Measurements from ENCODE around the gene THYN1.

The THYN1 gene

GRCh38 chr11:134273317-134273712, 20.2 kb upstream of the THYN1 start:
- no peak overlapping the region for H3K27ac ChIP-seq (ENCODE audit: low read depth, low read length, severe bottlenecking)
- no CpG with 5 or more reads among the region's 3 CpGs for WGBS, 2 experiments (ENCODE audit: insufficient coverage in 2 of 2)
- H3K4me3 ChIP-seq (ENCODE audit: extremely low read depth, insufficient read depth, low read length, poor library complexity, severe bottlenecking): no peak overlapping the region
- H3K4me1 ChIP-seq (ENCODE audit: control insufficient read depth, insufficient read depth, low read length, poor library complexity, severe bottlenecking): peaks cover 6% of the 10 kb centered on the region
- no peaks in the 10 kb centered on the region for H3K36me3 ChIP-seq (ENCODE audit: control insufficient read depth, insufficient read depth, low read length)
- H3K9me3 ChIP-seq (ENCODE audit: control insufficient read depth, low read length): no peaks in the 10 kb centered on the region

GRCh38 chr11:134272381-134273316, 19.5 kb upstream of the THYN1 start:
- Histone ChIP-seq H3K27ac (ENCODE audit: low read depth, low read length, severe bottlenecking) (no peak overlapping the region), H3K4me1 (ENCODE audit: control insufficient read depth, insufficient read depth, low read length, poor library complexity, severe bottlenecking) (peaks cover 6% of the 10 kb centered on the region), H3K4me3 (ENCODE audit: extremely low read depth, insufficient read depth, low read length, poor library complexity, severe bottlenecking) (no peak overlapping the region), H3K9me3 (ENCODE audit: control insufficient read depth, low read length) (no peaks in the 10 kb centered on the region), H3K36me3 (ENCODE audit: control insufficient read depth, insufficient read depth, low read length) (no peaks in the 10 kb centered on the region)
- 20 to 36% methylated on average over 14 to 16 of the region's 18 CpGs for WGBS, 2 experiments (ENCODE audit: insufficient coverage in 2 of 2)

- H3K27ac ChIP-seq (ENCODE audit: low read depth, low read length, severe bottlenecking): no peak overlapping the region
- H3K36me3 ChIP-seq (ENCODE audit: control insufficient read depth, insufficient read depth, low read length): no peaks in the 10 kb centered on the region
- 80% methylated on average over 1 of the region's 4 CpGs for WGBS, 2 experiments (ENCODE audit: insufficient coverage in 2 of 2)
- H3K9me3 ChIP-seq (ENCODE audit: control insufficient read depth, low read length): no peaks in the 10 kb centered on the region
- H3K4me1 ChIP-seq (ENCODE audit: control insufficient read depth, insufficient read depth, low read length, poor library complexity, severe bottlenecking): peaks cover 4% of the 10 kb centered on the region
- H3K4me3 ChIP-seq (ENCODE audit: extremely low read depth, insufficient read depth, low read length, poor library complexity, severe bottlenecking): no peak overlapping the region
These were observed 18.8 kb upstream of the THYN1 start for GRCh38 chr11:134271978-134272377.

- H3K4me3 ChIP-seq (ENCODE audit: extremely low read depth, insufficient read depth, low read length, poor library complexity, severe bottlenecking): no peak overlapping the region
- H3K27ac ChIP-seq (ENCODE audit: low read depth, low read length, severe bottlenecking): no peak overlapping the region
- no peaks in the 10 kb centered on the region for H3K9me3 ChIP-seq (ENCODE audit: control insufficient read depth, low read length)
- H3K4me1 ChIP-seq (ENCODE audit: control insufficient read depth, insufficient read depth, low read length, poor library complexity, severe bottlenecking): peaks cover 2% of the 10 kb centered on the region
- no peaks in the 10 kb centered on the region for H3K36me3 ChIP-seq (ENCODE audit: control insufficient read depth, insufficient read depth, low read length)
- WGBS, 2 experiments (ENCODE audit: insufficient coverage in 2 of 2): 48 to 59% methylated on average over 2 to 4 of the region's 5 CpGs
These were observed 17.1 kb upstream of the THYN1 start for GRCh38 chr11:134270250-134270714.

- Histone ChIP-seq H3K9me3 (ENCODE audit: control insufficient read depth, low read length) (no peaks in the 10 kb centered on the region), H3K4me1 (ENCODE audit: control insufficient read depth, insufficient read depth, low read length, poor library complexity, severe bottlenecking) (no peaks in the 10 kb centered on the region), H3K36me3 (ENCODE audit: control insufficient read depth, insufficient read depth, low read length) (peaks cover 10% of the 10 kb centered on the region), H3K27ac (ENCODE audit: low read depth, low read length, severe bottlenecking) (no peak overlapping the region), H3K4me3 (ENCODE audit: extremely low read depth, insufficient read depth, low read length, poor library complexity, severe bottlenecking) (no peak overlapping the region)
- 92 to 94% methylated on average over 10 to 11 of the region's 11 CpGs for WGBS, 2 experiments (ENCODE audit: insufficient coverage in 2 of 2)
These were observed 14.8 kb upstream of the THYN1 start for GRCh38 chr11:134267966-134268365.

GRCh38 chr11:134267461-134267860, 14.3 kb upstream of the THYN1 start:
- Histone ChIP-seq H3K9me3 (ENCODE audit: control insufficient read depth, low read length) (no peaks in the 10 kb centered on the region), H3K27ac (ENCODE audit: low read depth, low read length, severe bottlenecking) (no peak overlapping the region), H3K4me3 (ENCODE audit: extremely low read depth, insufficient read depth, low read length, poor library complexity, severe bottlenecking) (no peak overlapping the region), H3K4me1 (ENCODE audit: control insufficient read depth, insufficient read depth, low read length, poor library complexity, severe bottlenecking) (no peaks in the 10 kb centered on the region), H3K36me3 (ENCODE audit: control insufficient read depth, insufficient read depth, low read length) (peaks cover 15% of the 10 kb centered on the region)
- 71 to 92% methylated on average over 1 to 5 of the region's 5 CpGs for WGBS, 2 experiments (ENCODE audit: insufficient coverage in 2 of 2)

GRCh38 chr11:134266841-134267251, 13.7 kb upstream of the THYN1 start:
- Histone ChIP-seq H3K4me3 (ENCODE audit: extremely low read depth, insufficient read depth, low read length, poor library complexity, severe bottlenecking) (no peak overlapping the region), H3K36me3 (ENCODE audit: control insufficient read depth, insufficient read depth, low read length) (peaks cover 22% of the 10 kb centered on the region), H3K4me1 (ENCODE audit: control insufficient read depth, insufficient read depth, low read length, poor library complexity, severe bottlenecking) (no peaks in the 10 kb centered on the region), H3K27ac (ENCODE audit: low read depth, low read length, severe bottlenecking) (no peak overlapping the region), H3K9me3 (ENCODE audit: control insufficient read depth, low read length) (no peaks in the 10 kb centered on the region)
- 71 to 79% methylated on average over 3 of the region's 3 CpGs for WGBS, 2 experiments (ENCODE audit: insufficient coverage in 2 of 2)

GRCh38 chr11:134266440-134266839, 13.3 kb upstream of the THYN1 start:
- H3K4me1 ChIP-seq (ENCODE audit: control insufficient read depth, insufficient read depth, low read length, poor library complexity, severe bottlenecking): no peaks in the 10 kb centered on the region
- H3K27ac ChIP-seq (ENCODE audit: low read depth, low read length, severe bottlenecking): no peak overlapping the region
- no peaks in the 10 kb centered on the region for H3K9me3 ChIP-seq (ENCODE audit: control insufficient read depth, low read length)
- 87 to 100% methylated on average over 5 of the region's 5 CpGs for WGBS, 2 experiments (ENCODE audit: insufficient coverage in 2 of 2)
- H3K4me3 ChIP-seq (ENCODE audit: extremely low read depth, insufficient read depth, low read length, poor library complexity, severe bottlenecking): no peak overlapping the region
- H3K36me3 ChIP-seq (ENCODE audit: control insufficient read depth, insufficient read depth, low read length): peaks cover 26% of the 10 kb centered on the region

GRCh38 chr11:134264966-134265764, 12.0 kb upstream of the THYN1 start:
- WGBS, 2 experiments (ENCODE audit: insufficient coverage in 2 of 2): 90 to 96% methylated on average over 4 of the region's 7 CpGs
- Histone ChIP-seq H3K36me3 (ENCODE audit: control insufficient read depth, insufficient read depth, low read length) (peaks cover 37% of the 10 kb centered on the region), H3K4me1 (ENCODE audit: control insufficient read depth, insufficient read depth, low read length, poor library complexity, severe bottlenecking) (no peaks in the 10 kb centered on the region), H3K27ac (ENCODE audit: low read depth, low read length, severe bottlenecking) (no peak overlapping the region), H3K4me3 (ENCODE audit: extremely low read depth, insufficient read depth, low read length, poor library complexity, severe bottlenecking) (no peak overlapping the region), H3K9me3 (ENCODE audit: control insufficient read depth, low read length) (no peaks in the 10 kb centered on the region)

GRCh38 chr11:134261626-134262488, 8.7 kb upstream of the THYN1 start:
- peaks cover 54% of the 10 kb centered on the region for H3K36me3 ChIP-seq (ENCODE audit: control insufficient read depth, insufficient read depth, low read length)
- 88 to 94% methylated on average over 10 to 13 of the region's 14 CpGs for WGBS, 2 experiments (ENCODE audit: insufficient coverage in 2 of 2)

More at GRCh38 chr11:134261626-134262488, 8.7 kb upstream of the THYN1 start:
- no peak overlapping the region for H3K4me3 ChIP-seq (ENCODE audit: extremely low read depth, insufficient read depth, low read length, poor library complexity, severe bottlenecking)
- no peaks in the 10 kb centered on the region for H3K4me1 ChIP-seq (ENCODE audit: control insufficient read depth, insufficient read depth, low read length, poor library complexity, severe bottlenecking)
- H3K9me3 ChIP-seq (ENCODE audit: control insufficient read depth, low read length): no peaks in the 10 kb centered on the region
- no peak overlapping the region for H3K27ac ChIP-seq (ENCODE audit: low read depth, low read length, severe bottlenecking)

Data from mesodermal cell (in vitro differentiated cells).